ENCODE measurements around the gene AXDND1.
"Not testable (repeated sequence)": the region's sequence is repeated elsewhere in the genome, so short reads cannot be mapped to it uniquely, and the experiment has no call there.

Gene AXDND1

DNA sequence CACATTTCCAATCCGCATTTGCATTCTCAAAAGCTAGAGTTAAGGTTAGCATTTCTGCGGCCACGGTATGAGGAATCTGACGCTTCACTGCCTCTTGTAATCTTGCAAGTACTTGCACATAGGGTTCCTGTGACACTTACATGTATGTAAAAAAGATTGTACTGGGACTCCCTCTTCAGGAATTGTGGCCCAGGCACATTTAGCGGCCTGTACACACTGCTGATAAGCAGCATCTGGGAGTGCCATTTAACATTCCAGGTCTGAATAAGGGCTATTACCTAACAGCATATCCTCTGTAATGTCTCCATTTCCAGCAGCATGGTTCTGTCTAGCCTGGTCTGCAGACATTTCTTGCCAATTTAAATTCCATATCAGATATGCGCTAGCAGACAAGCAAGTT, 75.7 kb downstream of the AXDND1 start:
- no peak overlapping the region for H3K27ac ChIP-seq
- TF ChIP-seq, protein P1, sequence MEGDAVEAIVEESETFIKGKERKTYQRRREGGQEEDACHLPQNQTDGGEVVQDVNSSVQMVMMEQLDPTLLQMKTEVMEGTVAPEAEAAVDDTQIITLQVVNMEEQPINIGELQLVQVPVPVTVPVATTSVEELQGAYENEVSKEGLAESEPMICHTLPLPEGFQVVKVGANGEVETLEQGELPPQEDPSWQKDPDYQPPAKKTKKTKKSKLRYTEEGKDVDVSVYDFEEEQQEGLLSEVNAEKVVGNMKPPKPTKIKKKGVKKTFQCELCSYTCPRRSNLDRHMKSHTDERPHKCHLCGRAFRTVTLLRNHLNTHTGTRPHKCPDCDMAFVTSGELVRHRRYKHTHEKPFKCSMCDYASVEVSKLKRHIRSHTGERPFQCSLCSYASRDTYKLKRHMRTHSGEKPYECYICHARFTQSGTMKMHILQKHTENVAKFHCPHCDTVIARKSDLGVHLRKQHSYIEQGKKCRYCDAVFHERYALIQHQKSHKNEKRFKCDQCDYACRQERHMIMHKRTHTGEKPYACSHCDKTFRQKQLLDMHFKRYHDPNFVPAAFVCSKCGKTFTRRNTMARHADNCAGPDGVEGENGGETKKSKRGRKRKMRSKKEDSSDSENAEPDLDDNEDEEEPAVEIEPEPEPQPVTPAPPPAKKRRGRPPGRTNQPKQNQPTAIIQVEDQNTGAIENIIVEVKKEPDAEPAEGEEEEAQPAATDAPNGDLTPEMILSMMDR (conservative IDR thresholded peaks at IDR 0.05) = 0 out of 2 replicates have a peak, but pooled peaks have one; percentile 7
- no peak for TF ChIP-seq ZFX (IDR thresholded peaks at IDR 0.05)

DNA sequence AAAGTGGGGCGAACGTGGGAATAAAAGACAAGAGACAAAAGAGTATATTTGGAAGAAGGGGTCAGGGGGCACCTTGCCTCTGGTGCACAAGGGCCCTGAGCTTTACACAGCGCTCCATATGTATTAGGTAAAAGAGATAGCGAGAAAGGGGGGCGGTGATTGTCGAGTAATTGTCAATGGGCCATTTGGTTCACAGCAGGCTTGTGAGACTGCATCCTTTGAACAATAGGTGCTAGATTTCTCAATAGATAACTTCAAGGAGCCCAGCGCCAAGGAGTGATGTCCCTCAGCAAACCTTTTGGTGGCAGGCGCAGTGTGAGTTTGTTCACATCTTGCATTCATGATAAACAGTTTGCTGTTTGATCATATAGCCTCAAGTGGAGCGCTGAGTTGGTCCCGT, 77.1 kb downstream of the AXDND1 start:
- H3K27ac ChIP-seq = not testable (repeated sequence)

DNA sequence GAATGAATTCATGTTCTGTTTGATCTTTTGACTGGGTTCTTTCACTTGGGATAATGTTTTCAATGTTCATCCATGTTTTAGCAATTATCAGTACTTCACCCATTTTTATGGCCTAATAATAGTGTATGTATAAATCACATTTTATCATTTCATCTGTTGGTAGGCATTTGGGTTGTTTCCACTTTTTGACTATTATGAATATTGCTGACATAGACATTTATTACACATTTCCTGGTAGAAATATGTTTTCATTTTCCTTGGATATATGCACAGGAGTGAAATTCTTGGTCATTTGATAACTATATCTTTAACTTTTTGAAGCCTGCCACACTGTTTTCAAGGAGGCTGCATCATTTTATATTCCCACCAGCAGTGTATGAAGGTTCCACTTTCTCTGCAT, 79.8 kb downstream of the AXDND1 start:
- H3K27ac ChIP-seq = no peak overlapping the region
- TF ChIP-seq, protein P1 (conservative IDR thresholded peaks at IDR 0.05) = no peak

DNA sequence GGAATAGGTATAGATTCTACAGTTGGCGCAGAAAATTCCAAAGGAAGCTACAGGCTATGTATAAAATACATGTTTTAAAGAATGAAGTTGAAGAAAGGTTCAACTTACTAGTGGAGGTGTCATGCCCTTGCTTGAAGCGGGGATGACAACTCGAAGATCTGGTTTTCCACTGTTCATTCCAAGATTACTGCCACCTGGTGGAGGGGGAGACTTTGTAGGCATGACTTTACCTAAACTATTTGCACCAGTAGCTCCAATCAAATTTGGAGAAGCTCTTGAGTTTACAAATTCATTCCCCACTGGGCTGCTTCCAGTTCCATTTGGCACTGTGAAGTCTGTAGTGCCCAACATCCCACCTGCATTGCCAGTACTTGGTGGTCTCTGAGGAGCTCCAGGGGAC, 81.7 kb downstream of the AXDND1 start:
- no peak for TF ChIP-seq ZFX (IDR thresholded peaks at IDR 0.05)
- TF ChIP-seq, protein P1 (conservative IDR thresholded peaks at IDR 0.05) = peak; percentile 77
- H3K27ac ChIP-seq = no peak overlapping the region

DNA sequence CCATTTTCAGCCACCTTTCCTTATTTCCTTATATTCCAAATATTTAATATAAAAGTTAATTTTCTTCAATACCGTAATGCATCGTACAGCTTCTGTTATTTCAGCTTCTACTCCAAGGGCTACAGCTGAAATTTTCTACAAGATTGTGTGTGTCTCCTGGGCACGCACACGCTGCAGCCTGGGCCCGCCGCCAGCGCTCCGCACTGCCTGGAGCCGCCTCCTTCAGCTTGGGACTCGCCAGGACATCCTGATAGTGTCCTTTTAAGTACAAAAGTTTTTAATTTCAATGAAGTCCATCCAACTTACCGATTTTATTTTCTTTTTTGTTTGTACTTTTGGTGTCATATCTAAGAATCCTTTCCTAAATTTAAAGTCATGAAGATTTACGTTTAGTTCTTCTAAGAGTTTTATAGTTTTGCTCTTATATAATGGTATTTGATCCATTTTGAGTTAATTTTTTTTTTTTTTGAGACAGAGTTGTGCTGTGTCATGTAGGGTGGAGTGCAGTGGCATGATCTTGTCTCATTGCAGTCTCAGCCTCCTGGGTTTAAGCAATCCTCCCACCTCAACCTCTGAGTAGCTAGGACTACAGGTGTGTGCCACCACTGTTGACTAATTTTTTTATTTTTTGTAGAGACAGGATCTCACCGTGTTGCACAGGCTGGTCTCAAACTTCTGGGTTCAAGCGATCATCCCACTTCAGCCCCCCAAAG, 82.8 kb downstream of the AXDND1 start:
- H3K27ac ChIP-seq = no peak overlapping the region

DNA sequence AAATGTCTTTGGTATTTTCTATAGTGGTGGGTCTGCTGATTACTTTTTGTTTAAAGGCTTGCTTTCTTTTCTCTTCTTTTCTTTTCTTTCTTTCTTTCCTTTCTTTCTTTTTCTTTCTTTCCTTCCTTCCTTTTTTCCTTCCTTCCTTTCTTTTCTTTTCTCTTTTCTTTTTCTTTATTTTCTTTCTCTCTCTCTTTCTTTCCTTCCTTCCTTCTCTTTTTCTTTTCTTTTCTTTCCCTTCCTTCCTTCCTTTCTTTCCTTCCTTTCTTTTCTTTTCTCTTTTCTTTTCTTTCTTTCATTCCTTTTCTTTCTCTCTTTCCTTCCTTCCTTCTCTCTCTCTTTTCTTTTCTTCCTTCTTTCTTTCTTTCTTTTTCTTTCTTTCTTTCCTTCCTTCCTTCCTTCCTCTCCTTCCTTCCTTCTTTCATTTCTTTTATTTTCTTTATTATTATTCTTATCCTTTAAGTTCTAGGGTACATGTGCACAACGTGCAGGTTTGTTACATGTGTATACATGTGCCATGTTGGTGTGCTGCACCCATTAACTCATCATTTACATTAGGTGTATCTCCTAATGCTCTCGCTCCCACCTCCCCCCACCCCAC, 93.9 kb downstream of the AXDND1 start:
- not testable (repeated sequence) for H3K27ac ChIP-seq

More for the DNA sequence above, 82.8 kb downstream of the AXDND1 start:
- no peak for TF ChIP-seq ZFX (IDR thresholded peaks at IDR 0.05)
- TF ChIP-seq, protein P1 (conservative IDR thresholded peaks at IDR 0.05) = no peak

DNA sequence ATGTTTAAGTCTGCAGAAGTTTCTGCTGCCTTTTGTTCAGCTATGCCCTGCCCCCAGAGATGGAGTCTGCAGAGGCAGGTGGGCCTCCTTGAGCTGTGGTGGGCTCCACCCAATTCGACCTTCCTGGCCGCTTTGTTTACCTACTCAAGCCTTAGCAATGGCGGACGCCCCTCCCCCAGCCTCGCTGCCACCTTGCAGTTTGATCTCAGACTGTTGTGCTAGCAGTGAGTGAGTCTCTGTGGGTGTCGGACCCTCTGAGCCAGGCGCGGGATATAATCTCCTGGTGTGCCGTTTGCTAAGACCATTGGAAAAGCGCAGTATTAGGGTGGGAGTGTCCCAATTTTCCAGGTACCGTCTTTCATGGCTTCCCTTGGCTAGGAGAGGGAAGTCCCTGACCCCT, 99.9 kb downstream of the AXDND1 start:
- not testable (repeated sequence) for H3K27ac ChIP-seq

DNA sequence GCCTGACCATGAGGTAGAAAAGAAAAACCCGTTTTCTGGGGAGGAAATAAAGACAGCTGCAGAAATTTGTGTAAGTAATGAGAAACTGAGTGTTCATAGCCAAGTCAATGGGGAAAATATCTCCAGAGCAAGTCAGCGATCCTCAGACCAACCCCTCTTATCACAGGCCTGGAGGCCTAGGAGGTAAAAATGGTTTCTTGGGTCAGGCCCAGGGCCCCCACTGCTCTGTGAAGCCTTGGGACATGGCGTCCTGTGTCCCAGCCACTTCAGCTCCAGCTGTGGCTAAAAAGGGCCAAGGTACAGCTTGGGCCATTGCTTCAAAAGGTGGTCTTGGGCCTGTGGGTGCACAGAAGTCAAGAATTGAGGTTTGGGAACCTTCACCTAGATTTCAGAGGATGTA, 108.9 kb downstream of the AXDND1 start:
- no peak overlapping the region for H3K27ac ChIP-seq

DNA sequence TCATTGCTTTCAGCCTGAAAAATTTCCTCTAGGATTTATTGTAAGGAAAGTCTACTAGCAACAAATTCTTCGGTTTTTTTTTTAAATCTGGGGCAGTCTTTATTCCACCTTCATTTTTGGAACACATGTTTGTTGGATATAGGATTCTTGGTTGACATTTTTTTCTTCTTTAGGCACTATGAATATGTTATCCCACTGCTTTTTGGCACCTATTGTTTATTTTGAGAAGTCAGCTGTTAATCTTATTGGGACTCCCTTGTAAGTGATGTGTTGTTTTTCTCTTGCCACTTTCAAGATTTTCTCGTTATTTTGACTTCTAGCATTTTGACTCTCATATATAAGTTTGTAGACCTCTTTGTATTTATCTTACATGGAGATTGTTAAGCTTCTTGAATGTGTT, 110.7 kb downstream of the AXDND1 start:
- H3K27ac ChIP-seq = no peak overlapping the region
- TF ChIP-seq, protein P1 (conservative IDR thresholded peaks at IDR 0.05) = no peak
- TF ChIP-seq ZFX (IDR thresholded peaks at IDR 0.05) = no peak

More for the DNA sequence above, 108.9 kb downstream of the AXDND1 start:
- TF ChIP-seq, protein P1 (conservative IDR thresholded peaks at IDR 0.05) = no peak
- TF ChIP-seq ZFX (IDR thresholded peaks at IDR 0.05) = no peak
